Mucosa of rectum (tissue), 2 donors: ENCODE results near the gene BICC1.

ENCODE experiments used
- H3K27ac ChIP-seq, 2 donors: one replicate each; pipeline ENCODE4 v1.7.0; 2013; ENCODE audit warnings: inconsistent platforms in 2 of 2, low read depth in 2 of 2, low read length in 2 of 2
- H3K27me3 ChIP-seq, 2 donors: one replicate each; pipeline ENCODE4 v1.7.0; 2013; ENCODE audit warnings: low read length in 2 of 2; ENCODE audit not compliant: control insufficient read depth in 2 of 2, insufficient read depth in 2 of 2
- H3K36me3 ChIP-seq, 2 donors: one replicate each; pipeline ENCODE4 v1.7.0; 2013; ENCODE audit warnings: low read length in 2 of 2; ENCODE audit not compliant: control insufficient read depth in 2 of 2, insufficient read depth in 2 of 2
- H3K4me1 ChIP-seq, 2 donors: one replicate each; pipeline ENCODE4 v1.7.0; 2013; ENCODE audit warnings: low read length in 2 of 2, mild to moderate bottlenecking in 1 of 2; ENCODE audit not compliant: control insufficient read depth in 2 of 2, insufficient read depth in 2 of 2
- H3K4me3 ChIP-seq, 2 donors: one replicate each; pipeline ENCODE4 v1.7.0; 2013; ENCODE audit warnings: low read length in 2 of 2
- H3K9ac ChIP-seq, 2 donors: one replicate each; pipeline ENCODE4 v1.7.0; 2013; ENCODE audit warnings: low read length in 2 of 2, low read depth in 1 of 2, mild to moderate bottlenecking in 1 of 2
- H3K9me3 ChIP-seq, 2 donors: one replicate each; pipeline ENCODE4 v1.7.0; 2013; ENCODE audit warnings: low read length in 2 of 2; ENCODE audit not compliant: control insufficient read depth in 2 of 2
- donor health status: healthy.
- donor health status: Normal muscosa, but diverticular disease.

Gene BICC1

DNA sequence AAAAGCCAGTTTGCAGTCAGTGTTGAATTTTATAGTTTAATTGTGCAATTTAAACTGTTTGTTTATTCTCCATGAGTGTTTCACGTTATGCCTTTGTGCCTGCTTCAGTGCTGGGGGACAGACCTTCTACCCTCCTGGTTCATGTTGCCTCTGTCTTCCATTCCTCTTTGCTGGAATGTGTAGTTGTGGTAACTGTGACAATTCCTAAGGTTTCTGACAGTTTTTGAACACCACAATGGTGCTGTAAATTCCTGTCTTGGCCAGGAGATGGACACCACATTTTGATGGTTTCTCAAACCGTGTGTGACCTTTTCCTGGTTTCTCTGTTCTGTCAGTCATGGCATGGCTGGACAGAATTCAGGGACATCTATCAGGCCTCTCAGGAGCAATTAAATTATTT, 201.7 kb downstream of the BICC1 start:
- Histone ChIP-seq H3K9ac (no peak overlapping the region), H3K4me1 (no peaks in the 10 kb centered on the region)

GRCh38 chr10:58715061-58715460, 202.4 kb downstream of the BICC1 start:
- Histone ChIP-seq H3K36me3 (no peaks in the 10 kb centered on the region), H3K27ac (no peak overlapping the region), H3K4me3 (no peak overlapping the region), H3K4me1 (no peaks in the 10 kb centered on the region), H3K9ac (no peak overlapping the region), H3K27me3 (no peaks in the 10 kb centered on the region), H3K9me3 (no peaks in the 10 kb centered on the region)

More for the DNA sequence above, 201.7 kb downstream of the BICC1 start:
- Histone ChIP-seq H3K36me3 (no peaks in the 10 kb centered on the region), H3K27ac (no peak overlapping the region), H3K27me3 (no peaks in the 10 kb centered on the region), H3K4me3 (no peak overlapping the region), H3K9me3 (no peaks in the 10 kb centered on the region)

DNA sequence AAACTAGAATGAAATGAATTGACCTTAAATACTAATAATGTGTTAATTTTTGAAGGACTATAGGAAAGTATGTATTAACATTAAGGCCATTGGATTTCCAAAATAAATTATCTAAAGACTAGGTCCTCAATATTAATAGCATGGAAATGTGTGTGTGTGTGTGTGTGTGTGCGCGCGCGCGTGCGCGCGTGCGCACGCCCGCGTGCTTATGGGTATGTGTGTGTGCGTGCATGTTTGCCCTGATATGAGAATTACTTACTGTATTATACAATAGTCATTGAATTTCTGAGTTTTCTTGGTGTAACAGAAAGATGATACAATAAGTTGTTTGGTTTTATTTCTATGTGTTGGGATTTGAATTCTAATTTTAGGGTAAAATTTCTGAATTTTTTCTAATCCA, 205.9 kb downstream of the BICC1 start:
- no peak overlapping the region for H3K27ac ChIP-seq
- H3K27me3 ChIP-seq = no peaks in the 10 kb centered on the region
- no peaks in the 10 kb centered on the region for H3K4me1 ChIP-seq
- no peaks in the 10 kb centered on the region for H3K9me3 ChIP-seq
- no peak overlapping the region for H3K9ac ChIP-seq
- H3K36me3 ChIP-seq = no peaks in the 10 kb centered on the region
- H3K4me3 ChIP-seq = no peak overlapping the region

DNA sequence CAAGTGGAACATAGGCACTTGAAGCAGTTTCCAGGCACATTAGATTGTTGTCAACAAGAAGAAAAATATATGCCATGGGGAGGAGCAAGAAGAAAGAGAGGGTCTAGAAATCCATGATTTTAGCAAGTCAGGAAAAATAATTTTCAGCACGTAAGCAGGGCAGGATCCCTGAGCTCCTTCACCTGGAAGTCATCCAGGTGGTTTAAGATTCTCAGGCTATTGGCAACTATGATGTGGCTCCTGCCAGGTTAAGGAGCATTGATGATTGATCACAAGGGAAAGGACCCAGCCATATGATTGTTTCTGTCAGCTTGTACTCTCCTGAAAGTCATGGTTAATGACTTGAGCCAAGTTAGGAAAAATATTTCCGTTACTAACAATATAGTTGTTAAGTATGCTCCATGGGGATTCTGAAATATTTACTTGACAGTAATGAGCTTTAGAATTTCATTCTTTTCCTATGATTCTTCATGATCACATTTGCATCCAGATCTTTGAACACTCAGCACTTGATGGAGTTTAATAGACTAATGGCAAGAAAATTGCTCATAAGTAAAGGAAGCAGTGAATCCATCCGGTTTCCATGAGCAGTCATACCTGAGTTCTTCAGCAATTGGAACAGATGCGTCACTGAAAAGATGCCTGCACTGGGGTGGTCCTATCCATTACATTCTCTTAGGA, 209.1 kb downstream of the BICC1 start:
- Histone ChIP-seq H3K4me3 (no peak overlapping the region), H3K36me3 (no peaks in the 10 kb centered on the region), H3K4me1 (no peaks in the 10 kb centered on the region), H3K27ac (no peak overlapping the region), H3K9ac (no peak overlapping the region), H3K27me3 (no peaks in the 10 kb centered on the region), H3K9me3 (no peaks in the 10 kb centered on the region)

DNA sequence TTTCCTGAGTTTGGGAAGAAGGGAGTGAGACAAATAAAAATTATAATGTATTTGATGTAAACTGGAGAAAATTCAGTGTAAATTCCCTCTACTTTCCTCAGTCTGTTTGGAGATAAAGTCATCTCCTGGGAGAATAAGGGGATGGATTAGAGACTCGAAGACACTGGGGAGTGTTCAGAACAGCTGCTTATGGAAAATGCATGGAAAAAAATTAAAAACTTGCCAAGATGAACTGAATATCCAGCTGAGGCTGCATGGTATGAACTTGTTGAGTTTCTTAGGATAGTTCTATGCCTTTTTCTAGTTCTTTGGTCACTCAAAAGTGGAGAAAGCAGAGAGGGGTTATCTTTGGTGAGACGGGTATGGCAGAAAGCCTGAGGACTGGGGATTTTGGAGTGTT, 210.5 kb downstream of the BICC1 start:
- Histone ChIP-seq H3K4me1 (no peaks in the 10 kb centered on the region), H3K9me3 (no peaks in the 10 kb centered on the region), H3K27me3 (no peaks in the 10 kb centered on the region), H3K9ac (no peak overlapping the region), H3K36me3 (no peaks in the 10 kb centered on the region), H3K4me3 (no peak overlapping the region), H3K27ac (no peak overlapping the region)

DNA sequence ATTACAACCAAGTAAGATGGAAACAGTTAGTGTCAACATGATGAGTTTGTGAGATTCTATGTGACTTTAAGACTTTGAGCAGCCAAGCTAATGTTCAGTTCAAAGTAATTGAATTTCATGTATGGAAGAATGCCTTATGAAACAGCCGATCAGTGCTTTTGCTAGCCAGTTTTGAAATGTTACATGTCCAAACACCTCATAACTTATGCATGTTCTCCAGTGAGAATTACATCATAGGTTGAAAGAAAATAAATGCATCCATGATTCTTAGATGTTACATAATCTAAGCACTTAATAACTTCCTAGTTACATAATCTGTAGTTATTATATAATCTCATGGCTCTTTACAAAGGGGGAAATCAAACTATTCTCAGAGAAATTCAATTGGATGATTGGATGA, 211.3 kb downstream of the BICC1 start:
- Histone ChIP-seq H3K27me3 (no peaks in the 10 kb centered on the region), H3K9me3 (no peaks in the 10 kb centered on the region), H3K4me3 (no peak overlapping the region), H3K4me1 (no peaks in the 10 kb centered on the region), H3K9ac (no peak overlapping the region), H3K27ac (no peak overlapping the region), H3K36me3 (no peaks in the 10 kb centered on the region)

DNA sequence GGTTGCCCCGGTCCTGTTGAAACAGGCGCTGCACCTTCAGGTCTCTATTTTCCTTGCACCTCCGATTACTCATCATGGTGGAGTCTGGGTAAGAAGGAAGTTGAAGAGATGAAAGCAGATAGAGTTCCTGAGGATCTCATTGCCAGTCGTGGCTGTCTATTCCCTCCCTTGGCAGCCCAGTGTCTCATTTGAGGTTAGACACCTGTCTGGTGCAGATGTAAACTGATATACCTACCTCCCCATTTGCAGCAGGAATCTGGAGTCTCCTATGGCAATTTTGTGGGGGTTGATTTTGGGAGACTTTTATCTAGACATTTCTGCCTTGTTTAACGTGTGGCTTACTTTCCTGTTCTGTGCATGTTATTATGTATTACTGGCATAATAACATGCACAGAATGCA, 212.1 kb downstream of the BICC1 start:
- Histone ChIP-seq H3K9me3 (no peaks in the 10 kb centered on the region), H3K9ac (no peak overlapping the region), H3K27me3 (no peaks in the 10 kb centered on the region), H3K4me3 (no peak overlapping the region), H3K27ac (no peak overlapping the region), H3K4me1 (no peaks in the 10 kb centered on the region), H3K36me3 (no peaks in the 10 kb centered on the region)

- H3K9ac ChIP-seq = no peak overlapping the region
- H3K36me3 ChIP-seq = no peaks in the 10 kb centered on the region
- no peaks in the 10 kb centered on the region for H3K9me3 ChIP-seq
- no peak overlapping the region for H3K4me3 ChIP-seq
- H3K27me3 ChIP-seq = no peaks in the 10 kb centered on the region
- H3K4me1 ChIP-seq = no peaks in the 10 kb centered on the region
- no peak overlapping the region for H3K27ac ChIP-seq
These were observed 213.2 kb downstream of the BICC1 start for GRCh38 chr10:58725901-58726300.

- Histone ChIP-seq H3K9ac (no peak overlapping the region), H3K27ac (no peak overlapping the region), H3K9me3 (no peaks in the 10 kb centered on the region), H3K27me3 (no peaks in the 10 kb centered on the region), H3K4me1 (no peaks in the 10 kb centered on the region), H3K36me3 (no peaks in the 10 kb centered on the region), H3K4me3 (no peak overlapping the region)
These were observed 215.0 kb downstream of the BICC1 start for GRCh38 chr10:58727633-58728032.

DNA sequence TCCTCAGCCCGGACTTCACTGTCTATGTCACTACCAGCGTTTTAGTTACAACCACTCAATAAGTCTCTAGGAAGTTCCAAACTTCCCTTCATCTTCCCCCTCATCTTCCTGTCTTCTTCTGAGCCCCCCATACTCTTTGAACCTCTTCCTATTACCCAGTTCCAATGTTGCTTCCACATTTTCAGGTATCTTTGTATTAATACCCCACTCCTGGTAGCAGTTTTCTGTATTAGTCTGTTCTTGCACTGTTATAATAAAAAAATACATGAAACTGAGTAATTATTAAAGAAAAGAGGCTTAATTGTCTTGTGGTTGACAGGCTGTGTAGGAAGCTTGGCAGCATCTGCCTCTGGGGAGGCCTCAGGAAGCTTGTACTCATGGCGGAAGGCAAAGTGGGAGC, 218.6 kb downstream of the BICC1 start:
- H3K4me1 ChIP-seq = no peaks in the 10 kb centered on the region
- H3K4me3 ChIP-seq = no peak overlapping the region
- H3K27me3 ChIP-seq = no peaks in the 10 kb centered on the region
- no peaks in the 10 kb centered on the region for H3K9me3 ChIP-seq
- H3K27ac ChIP-seq = no peak overlapping the region
- no peaks in the 10 kb centered on the region for H3K36me3 ChIP-seq
- no peak overlapping the region for H3K9ac ChIP-seq

DNA sequence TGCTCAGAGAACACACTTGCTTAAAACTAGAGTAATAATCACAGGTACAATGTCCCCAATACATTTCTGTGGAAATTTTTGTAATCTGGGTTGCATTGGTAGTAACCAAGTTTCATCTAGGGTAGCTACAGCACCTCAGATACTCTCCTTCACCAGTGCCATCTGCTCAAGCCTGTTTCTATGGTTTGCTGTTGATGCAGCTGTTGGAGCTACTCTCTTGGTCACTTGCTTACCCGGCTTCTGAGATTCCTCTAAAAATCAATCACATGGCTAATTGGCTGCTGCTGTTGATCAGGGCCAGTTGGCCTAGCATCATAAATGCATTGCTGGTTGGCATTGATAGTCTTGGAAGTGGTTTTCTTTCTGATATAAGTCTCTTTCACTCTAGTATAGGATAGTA, 220.8 kb downstream of the BICC1 start:
- Histone ChIP-seq H3K4me3 (no peak overlapping the region), H3K4me1 (no peaks in the 10 kb centered on the region), H3K27me3 (no peaks in the 10 kb centered on the region), H3K27ac (no peak overlapping the region), H3K36me3 (no peaks in the 10 kb centered on the region), H3K9me3 (no peaks in the 10 kb centered on the region), H3K9ac (no peak overlapping the region)
